Measurements from ENCODE around the gene FERMT3. TPM values are rescaled to one million over a fixed set of nuclear protein-coding genes. Genes with fewer than 3 reads are reported as not detected.

Gene FERMT3
- total RNA-seq, 8 experiments from 2014 or later, result 0.63 to 3.2 (median 2.2) TPM

- in situ Hi-C loops (cut with MboI; ENCODE audit: low pct_unique_long_range_greater_than_20kb in 2 of 9, low sequenced_read_pairs in 9 of 9, unreplicated experiment in 9 of 9), result no loop called here
- Histone ChIP-seq H3K27ac (peak overlapping the region in 1 of 2 donors; percentile 7), H3K4me3 (peak overlapping the region; percentile 37 to 61 (median 47)), H3K4me1 (replicated peaks in 1 of 2) (peaks cover 14 to 26% of the 10 kb centered on the region in 2 donors)
- 0 to 7% methylated on average over 3 to 5 of the region's 13 CpGs; no CpG with 5 or more reads in 8 of the 10 experiments for WGBS, 10 experiments
- ATAC-seq (replicated peaks in 6 of 8), result peak in 1 of 8 experiments; percentile 0
These were observed 44.0 kb downstream of the FERMT3 start for GRCh38 chr11:64250415-64251015.

- peaks cover 14 to 25% of the 10 kb centered on the region in 2 donors for H3K4me1 ChIP-seq (replicated peaks in 1 of 2)
- peak; percentile 21 to 56 (median 42) for ATAC-seq (replicated peaks in 6 of 8)
- 0% methylated on average over 1 of the region's 75 CpGs; no CpG with 5 or more reads in 9 of the 10 experiments for WGBS, 10 experiments
- in situ Hi-C loops (cut with MboI; ENCODE audit: low pct_unique_long_range_greater_than_20kb in 2 of 9, low sequenced_read_pairs in 9 of 9, unreplicated experiment in 9 of 9), result no loop called here
- peak within 1 kb of the TSS in 1 of 2 donors; percentile 7 for H3K27ac ChIP-seq
- H3K4me3 ChIP-seq, result peak within 1 kb of the TSS; percentile 37 to 61 (median 47)
These were observed 44.7 kb downstream of the FERMT3 start, which contains the start of gene PLCB3 for GRCh38 chr11:64251016-64251752. PLCB3 (plus strand) TSS chr11:64251530; CDS start chr11:64251650, 120 bp downstream.

GRCh38 chr11:64251753-64252002, 45.2 kb downstream of the FERMT3 start:
- WGBS, 10 experiments, result 0% methylated on average over 3 of the region's 18 CpGs; no CpG with 5 or more reads in 9 of the 10 experiments
- H3K4me1 ChIP-seq (replicated peaks in 1 of 2), result peaks cover 14 to 25% of the 10 kb centered on the region in 2 donors
- peak overlapping the region; percentile 37 to 61 (median 47) for H3K4me3 ChIP-seq
- in situ Hi-C loops (cut with MboI; ENCODE audit: low pct_unique_long_range_greater_than_20kb in 2 of 9, low sequenced_read_pairs in 9 of 9, unreplicated experiment in 9 of 9), result no loop called here
- no peak for ATAC-seq (replicated peaks in 6 of 8)
- no peak overlapping the region for H3K27ac ChIP-seq

GRCh38 chr11:64252003-64252872, 45.7 kb downstream of the FERMT3 start:
- no peak overlapping the region for H3K27ac ChIP-seq
- 3 to 18% methylated on average over 4 to 6 of the region's 23 CpGs; no CpG with 5 or more reads in 8 of the 10 experiments for WGBS, 10 experiments

GRCh38 chr11:64253043-64253442, 46.5 kb downstream of the FERMT3 start:
- 61 to 90% (median 85%) methylated on average over 2 to 7 of the region's 8 CpGs; no CpG with 5 or more reads in 5 of the 10 experiments for WGBS, 10 experiments
- Histone ChIP-seq H3K4me1 (replicated peaks in 1 of 2) (peaks cover 8 to 20% of the 10 kb centered on the region in 2 donors), H3K27ac (no peak overlapping the region), H3K4me3 (no peak overlapping the region)
- in situ Hi-C loops (cut with MboI; ENCODE audit: low pct_unique_long_range_greater_than_20kb in 2 of 9, low sequenced_read_pairs in 9 of 9, unreplicated experiment in 9 of 9), result no loop called here
- ATAC-seq (replicated peaks in 6 of 8), result no peak

More at GRCh38 chr11:64252003-64252872, 45.7 kb downstream of the FERMT3 start:
- ATAC-seq (replicated peaks in 6 of 8), result peak in 3 of 8 experiments; percentile 11 to 38 (median 37)
- in situ Hi-C loops (cut with MboI; ENCODE audit: low pct_unique_long_range_greater_than_20kb in 2 of 9, low sequenced_read_pairs in 9 of 9, unreplicated experiment in 9 of 9), result no loop called here
- H3K4me3 ChIP-seq, result peak overlapping the region; percentile 37 to 61 (median 47)
- H3K4me1 ChIP-seq (replicated peaks in 1 of 2), result peaks cover 14 to 25% of the 10 kb centered on the region in 2 donors

- Histone ChIP-seq H3K4me3 (no peak overlapping the region), H3K27ac (no peak overlapping the region), H3K4me1 (replicated peaks in 1 of 2) (peaks cover 8 to 20% of the 10 kb centered on the region in 2 donors)
- WGBS, 10 experiments, result 100% methylated on average over 1 of the region's 5 CpGs; no CpG with 5 or more reads in 9 of the 10 experiments
- no peak for ATAC-seq (replicated peaks in 6 of 8)
- in situ Hi-C loops (cut with MboI; ENCODE audit: low pct_unique_long_range_greater_than_20kb in 2 of 9, low sequenced_read_pairs in 9 of 9, unreplicated experiment in 9 of 9), result no loop called here
These were observed 47.0 kb downstream of the FERMT3 start for GRCh38 chr11:64253481-64253880.

- WGBS, 10 experiments, result 90 to 100% methylated on average over 1 to 2 of the region's 7 CpGs; no CpG with 5 or more reads in 8 of the 10 experiments
These were observed 47.8 kb downstream of the FERMT3 start for GRCh38 chr11:64254326-64254725.

GRCh38 chr11:64255135-64256128, 48.9 kb downstream of the FERMT3 start:
- Histone ChIP-seq H3K27ac (no peak overlapping the region), H3K4me1 (replicated peaks in 1 of 2) (peaks cover 7 to 8% of the 10 kb centered on the region in 2 donors), H3K4me3 (no peak overlapping the region)
- in situ Hi-C loops (cut with MboI; ENCODE audit: low pct_unique_long_range_greater_than_20kb in 2 of 9, low sequenced_read_pairs in 9 of 9, unreplicated experiment in 9 of 9), result no loop called here
- ATAC-seq (replicated peaks in 6 of 8), result no peak
- WGBS, 10 experiments, result 100% methylated on average over 1 to 4 of the region's 35 CpGs; no CpG with 5 or more reads in 6 of the 10 experiments

More at GRCh38 chr11:64254326-64254725, 47.8 kb downstream of the FERMT3 start:
- Histone ChIP-seq H3K4me3 (no peak overlapping the region), H3K27ac (no peak overlapping the region), H3K4me1 (replicated peaks in 1 of 2) (peaks cover 8 to 17% of the 10 kb centered on the region in 2 donors)
- ATAC-seq (replicated peaks in 6 of 8), result no peak
- in situ Hi-C loops (cut with MboI; ENCODE audit: low pct_unique_long_range_greater_than_20kb in 2 of 9, low sequenced_read_pairs in 9 of 9, unreplicated experiment in 9 of 9), result no loop called here

GRCh38 chr11:64256300-64256699, 49.8 kb downstream of the FERMT3 start:
- ATAC-seq (replicated peaks in 6 of 8), result no peak
- in situ Hi-C loops (cut with MboI; ENCODE audit: low pct_unique_long_range_greater_than_20kb in 2 of 9, low sequenced_read_pairs in 9 of 9, unreplicated experiment in 9 of 9), result no loop called here
- peaks cover 2 to 4% of the 10 kb centered on the region in 2 donors for H3K4me1 ChIP-seq (replicated peaks in 1 of 2)
- no peak overlapping the region for H3K4me3 ChIP-seq
- 80 to 100% (median 96%) methylated on average over 1 to 4 of the region's 15 CpGs; no CpG with 5 or more reads in 7 of the 10 experiments for whole genome bisulfite sequencing, 10 experiments
- H3K27ac ChIP-seq, result no peak overlapping the region

- Histone ChIP-seq H3K4me1 (replicated peaks in 1 of 2) (peaks cover 3 to 4% of the 10 kb centered on the region in 2 donors), H3K4me3 (no peak overlapping the region), H3K27ac (no peak overlapping the region)
- ATAC-seq (replicated peaks in 6 of 8), result no peak
- in situ Hi-C loops (cut with MboI; ENCODE audit: low pct_unique_long_range_greater_than_20kb in 2 of 9, low sequenced_read_pairs in 9 of 9, unreplicated experiment in 9 of 9), result no loop called here
- WGBS, 10 experiments, result 50 to 100% (median 58%) methylated on average over 1 to 4 of the region's 24 CpGs; no CpG with 5 or more reads in 6 of the 10 experiments
These were observed 51.8 kb downstream of the FERMT3 start for GRCh38 chr11:64258356-64258755.

GRCh38 chr11:64258946-64259532, 52.5 kb downstream of the FERMT3 start:
- H3K4me3 ChIP-seq, result no peak overlapping the region
- 86% methylated on average over 1 of the region's 32 CpGs; no CpG with 5 or more reads in 9 of the 10 experiments for WGBS, 10 experiments
- peaks cover 10 to 11% of the 10 kb centered on the region in 2 donors for H3K4me1 ChIP-seq (replicated peaks in 1 of 2)
- ATAC-seq (replicated peaks in 6 of 8), result no peak
- H3K27ac ChIP-seq, result no peak overlapping the region
- in situ Hi-C loops (cut with MboI; ENCODE audit: low pct_unique_long_range_greater_than_20kb in 2 of 9, low sequenced_read_pairs in 9 of 9, unreplicated experiment in 9 of 9), result no loop called here

All from motor neuron (in vitro differentiated cells).